OCI-LY3 (cell line): ENCODE measurements around the gene RDH14.

Source experiments
- EZH2phosphoT487 ChIP-seq: fragments of 200-600 bp; shearing (Covaris generic); IDR thresholded peaks from 2 replicates; pipeline ENCODE4 v1.6.1; 2018; ENCODE audit warnings: antibody characterized with exemption, mixed run types, low read depth
- TF ChIP-seq, protein P1 (sequence below): fragments of 200-600, 300-600 bp; sonication (generic); IDR thresholded peaks from 2 replicates; pipeline ENCODE4 v1.5.1; 2014; ENCODE audit warnings: antibody characterized with exemption, low read length, low read depth

DNA sequence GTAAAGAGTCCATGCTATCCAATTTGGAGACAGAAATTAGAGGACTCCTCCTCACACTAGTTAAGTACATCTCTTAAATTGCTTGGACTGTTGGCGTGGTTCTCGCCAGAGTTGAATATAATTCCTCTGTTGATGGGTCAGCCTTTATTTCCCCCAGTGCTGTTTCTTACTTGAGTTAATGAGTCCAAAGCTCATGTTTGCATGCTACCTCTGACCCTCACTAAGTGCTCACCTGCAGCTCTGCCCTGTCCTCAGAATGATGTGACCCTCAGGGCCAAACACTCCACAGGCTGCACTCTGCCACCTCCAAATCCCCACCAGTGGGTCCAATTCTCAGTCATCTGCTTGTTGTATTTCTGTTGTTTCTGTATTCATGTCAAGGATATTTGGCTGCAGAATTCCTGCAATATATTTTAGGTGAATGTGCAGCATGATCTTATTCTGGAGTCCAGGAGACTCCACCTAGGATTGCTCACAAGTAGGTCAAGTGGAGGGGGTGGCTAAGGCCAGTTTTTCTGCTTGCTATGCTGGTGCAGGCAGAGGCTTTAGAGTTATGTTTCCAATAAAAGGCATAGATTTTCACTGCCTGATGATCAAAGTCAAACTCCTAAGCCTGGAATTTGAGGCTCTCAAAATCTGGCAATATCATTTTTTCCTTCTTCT is 37.8 kb downstream of the RDH14 start:
- TF ChIP-seq EZH2phosphoT487: no peak
- TF ChIP-seq, protein P1, sequence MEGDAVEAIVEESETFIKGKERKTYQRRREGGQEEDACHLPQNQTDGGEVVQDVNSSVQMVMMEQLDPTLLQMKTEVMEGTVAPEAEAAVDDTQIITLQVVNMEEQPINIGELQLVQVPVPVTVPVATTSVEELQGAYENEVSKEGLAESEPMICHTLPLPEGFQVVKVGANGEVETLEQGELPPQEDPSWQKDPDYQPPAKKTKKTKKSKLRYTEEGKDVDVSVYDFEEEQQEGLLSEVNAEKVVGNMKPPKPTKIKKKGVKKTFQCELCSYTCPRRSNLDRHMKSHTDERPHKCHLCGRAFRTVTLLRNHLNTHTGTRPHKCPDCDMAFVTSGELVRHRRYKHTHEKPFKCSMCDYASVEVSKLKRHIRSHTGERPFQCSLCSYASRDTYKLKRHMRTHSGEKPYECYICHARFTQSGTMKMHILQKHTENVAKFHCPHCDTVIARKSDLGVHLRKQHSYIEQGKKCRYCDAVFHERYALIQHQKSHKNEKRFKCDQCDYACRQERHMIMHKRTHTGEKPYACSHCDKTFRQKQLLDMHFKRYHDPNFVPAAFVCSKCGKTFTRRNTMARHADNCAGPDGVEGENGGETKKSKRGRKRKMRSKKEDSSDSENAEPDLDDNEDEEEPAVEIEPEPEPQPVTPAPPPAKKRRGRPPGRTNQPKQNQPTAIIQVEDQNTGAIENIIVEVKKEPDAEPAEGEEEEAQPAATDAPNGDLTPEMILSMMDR: no peak
